ENCODE data around the gene EFCC1. TPM values are rescaled to one million over a fixed set of nuclear protein-coding genes. Genes with fewer than 3 reads are reported as not detected.

The EFCC1 gene
- total and polyA plus RNA-seq, 2 of the 13 experiments (the other 11 are each of a cell fraction or from before 2014, with no cell fraction given) = not detected

DNA sequence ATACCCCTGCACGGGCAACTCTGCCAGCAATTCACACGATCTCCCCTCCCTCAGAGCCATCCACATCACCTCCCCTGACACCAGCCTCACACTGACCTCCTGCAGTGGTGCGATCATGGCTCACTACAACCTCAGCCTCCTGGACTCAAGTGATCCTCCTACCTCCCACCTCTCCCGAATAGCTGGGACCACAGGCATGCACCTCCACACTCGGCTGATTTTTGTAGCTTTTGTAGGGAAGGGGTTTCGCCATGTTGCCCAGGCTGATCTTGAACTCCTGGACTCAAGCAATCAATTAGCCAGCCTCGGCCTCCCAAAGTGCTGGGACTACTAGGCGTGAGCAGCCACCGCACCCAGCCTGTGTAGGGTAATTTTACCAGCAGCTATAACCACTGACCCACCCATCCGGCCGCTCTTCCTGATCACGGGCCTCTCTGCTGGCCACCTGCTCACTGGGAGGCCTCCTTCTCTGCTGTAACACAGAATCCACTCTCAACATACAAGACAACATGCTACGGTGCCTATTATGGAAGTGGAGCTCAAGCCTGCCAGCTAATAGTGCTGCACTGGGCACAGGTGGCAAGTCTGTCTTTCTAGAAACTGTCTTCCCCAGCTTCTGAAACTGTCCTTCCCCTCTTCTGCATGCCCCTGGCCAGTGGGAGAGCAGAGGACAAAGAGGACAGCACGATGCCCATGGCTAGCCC, 64.1 kb downstream of the EFCC1 start:
- Histone ChIP-seq H3K27ac (ENCODE audit: extremely low read length, insufficient read depth, low read length) (no peak overlapping the region), H3K79me2 (ENCODE audit: insufficient read depth, low read length) (no peaks in the 10 kb centered on the region), H3K4me1 (ENCODE audit: insufficient read depth, low read length) (0 out of 2 replicates have a peak, but pooled peaks cover 7% of the 10 kb centered on the region), H3K27me3 (ENCODE audit: control insufficient read depth in 1 of 2, insufficient read depth in 2 of 2, low read length in 2 of 2) (peaks cover 1 to 32% of the 10 kb centered on the region in 2 experiments; a peak in 3 of 5 replicates), H3K9ac (ENCODE audit: insufficient read depth, low read depth, low read length) (no peak overlapping the region), H2AFZ (ENCODE audit: low read length) (no peak overlapping the region), H4K20me1 (ENCODE audit: insufficient read depth, low read length) (no peaks in the 10 kb centered on the region), H3K36me3 (replicated peaks in 1 of 2; ENCODE audit: control insufficient read depth in 1 of 2, insufficient read depth in 2 of 2, low read length in 2 of 2) (no peaks in the 10 kb centered on the region), H3K4me3 (replicated peaks in 1 of 3; ENCODE audit: insufficient read depth in 1 of 3, low read depth in 2 of 3, low read length in 3 of 3) (no peak overlapping the region), H3K9me3 (ENCODE audit: low read length) (no peaks in the 10 kb centered on the region), H3K4me2 (ENCODE audit: low read depth, low read length) (no peak overlapping the region)
- DNase-seq (ENCODE audit: low spot score) (no peak), FAIRE-seq (no peak), ATAC-seq (no peak)
- 56% methylated on average over 14 of the region's 14 CpGs for WGBS (ENCODE audit: low lambda C conversion rate)
- ChIA-PET POLR2A (no interaction called here), CTCF (ENCODE audit: low intra/inter-chr PET ratio, low total read pairs) (no interaction called here)
- intact Hi-C loops (cut with micrococcal nuclease; ENCODE audit: unreplicated experiment) = no loop called here
- in situ Hi-C loops (cut with HindIII; ENCODE audit: extremely low pct_ligation_motif_present, low pct_unique_long_range_greater_than_20kb) = no loop called here
- no peak for TF ChIP-seq HNRNPUL1 (IDR thresholded peaks at IDR 0.05; ENCODE audit: low read depth, low read length)
- TF ChIP-seq, protein P1, sequence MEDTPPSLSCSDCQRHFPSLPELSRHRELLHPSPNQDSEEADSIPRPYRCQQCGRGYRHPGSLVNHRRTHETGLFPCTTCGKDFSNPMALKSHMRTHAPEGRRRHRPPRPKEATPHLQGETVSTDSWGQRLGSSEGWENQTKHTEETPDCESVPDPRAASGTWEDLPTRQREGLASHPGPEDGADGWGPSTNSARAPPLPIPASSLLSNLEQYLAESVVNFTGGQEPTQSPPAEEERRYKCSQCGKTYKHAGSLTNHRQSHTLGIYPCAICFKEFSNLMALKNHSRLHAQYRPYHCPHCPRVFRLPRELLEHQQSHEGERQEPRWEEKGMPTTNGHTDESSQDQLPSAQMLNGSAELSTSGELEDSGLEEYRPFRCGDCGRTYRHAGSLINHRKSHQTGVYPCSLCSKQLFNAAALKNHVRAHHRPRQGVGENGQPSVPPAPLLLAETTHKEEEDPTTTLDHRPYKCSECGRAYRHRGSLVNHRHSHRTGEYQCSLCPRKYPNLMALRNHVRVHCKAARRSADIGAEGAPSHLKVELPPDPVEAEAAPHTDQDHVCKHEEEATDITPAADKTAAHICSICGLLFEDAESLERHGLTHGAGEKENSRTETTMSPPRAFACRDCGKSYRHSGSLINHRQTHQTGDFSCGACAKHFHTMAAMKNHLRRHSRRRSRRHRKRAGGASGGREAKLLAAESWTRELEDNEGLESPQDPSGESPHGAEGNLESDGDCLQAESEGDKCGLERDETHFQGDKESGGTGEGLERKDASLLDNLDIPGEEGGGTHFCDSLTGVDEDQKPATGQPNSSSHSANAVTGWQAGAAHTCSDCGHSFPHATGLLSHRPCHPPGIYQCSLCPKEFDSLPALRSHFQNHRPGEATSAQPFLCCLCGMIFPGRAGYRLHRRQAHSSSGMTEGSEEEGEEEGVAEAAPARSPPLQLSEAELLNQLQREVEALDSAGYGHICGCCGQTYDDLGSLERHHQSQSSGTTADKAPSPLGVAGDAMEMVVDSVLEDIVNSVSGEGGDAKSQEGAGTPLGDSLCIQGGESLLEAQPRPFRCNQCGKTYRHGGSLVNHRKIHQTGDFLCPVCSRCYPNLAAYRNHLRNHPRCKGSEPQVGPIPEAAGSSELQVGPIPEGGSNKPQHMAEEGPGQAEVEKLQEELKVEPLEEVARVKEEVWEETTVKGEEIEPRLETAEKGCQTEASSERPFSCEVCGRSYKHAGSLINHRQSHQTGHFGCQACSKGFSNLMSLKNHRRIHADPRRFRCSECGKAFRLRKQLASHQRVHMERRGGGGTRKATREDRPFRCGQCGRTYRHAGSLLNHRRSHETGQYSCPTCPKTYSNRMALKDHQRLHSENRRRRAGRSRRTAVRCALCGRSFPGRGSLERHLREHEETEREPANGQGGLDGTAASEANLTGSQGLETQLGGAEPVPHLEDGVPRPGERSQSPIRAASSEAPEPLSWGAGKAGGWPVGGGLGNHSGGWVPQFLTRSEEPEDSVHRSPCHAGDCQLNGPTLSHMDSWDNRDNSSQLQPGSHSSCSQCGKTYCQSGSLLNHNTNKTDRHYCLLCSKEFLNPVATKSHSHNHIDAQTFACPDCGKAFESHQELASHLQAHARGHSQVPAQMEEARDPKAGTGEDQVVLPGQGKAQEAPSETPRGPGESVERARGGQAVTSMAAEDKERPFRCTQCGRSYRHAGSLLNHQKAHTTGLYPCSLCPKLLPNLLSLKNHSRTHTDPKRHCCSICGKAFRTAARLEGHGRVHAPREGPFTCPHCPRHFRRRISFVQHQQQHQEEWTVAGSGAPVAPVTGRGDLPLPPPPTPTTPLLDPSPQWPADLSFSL (CRISPR knock-in tag; IDR thresholded peaks at IDR 0.05) = no peak
- TF ChIP-seq IKZF1 (IDR thresholded peaks at IDR 0.05) = no peak
- no peak for TF ChIP-seq HMG20A (CRISPR knock-in tag; IDR thresholded peaks at IDR 0.05; ENCODE audit: borderline replicate concordance)
- no peak for TF ChIP-seq ZBTB10 (CRISPR knock-in tag; IDR thresholded peaks at IDR 0.05; ENCODE audit: borderline replicate concordance)
- TF ChIP-seq ATRX (CRISPR knock-in tag; IDR thresholded peaks at IDR 0.05; ENCODE audit: borderline replicate concordance) = no peak
- no TSS peak for BruUV-seq (replicated peaks)

All from HepG2 (cell line).